ENCODE results near the gene NAP1L4. TPM values are rescaled to one million over a fixed set of nuclear protein-coding genes. Genes with fewer than 3 reads are reported as not detected.

Gene NAP1L4
- total and polyA plus RNA-seq, 9 donors: 97.3 to 116 (median 107) TPM

GRCh38 chr11:2916892-2917645 lies 75.1 kb downstream of the NAP1L4 start:
- Histone ChIP-seq H3K4me3 (ENCODE audit: low read length) (no peak overlapping the region), H3K4me1 (ENCODE audit: control insufficient read depth, insufficient read depth, low read length) (peaks cover 23% of the 10 kb centered on the region), H3K27ac (ENCODE audit: low read length) (no peak overlapping the region), H3K27me3 (ENCODE audit: control insufficient read depth, insufficient read depth, low read length) (no peaks in the 10 kb centered on the region), H3K36me3 (ENCODE audit: control insufficient read depth, insufficient read depth, low read length) (no peaks in the 10 kb centered on the region), H3K9me3 (replicated peaks; ENCODE audit: control insufficient read depth, low read depth, low read length) (no peaks in the 10 kb centered on the region)
- DNase-seq: no peak
- 81% methylated on average over 16 of the region's 16 CpGs for WGBS (ENCODE audit: insufficient coverage)

- no peak for DNase-seq
- no peak overlapping the region for H3K4me3 ChIP-seq (ENCODE audit: low read length)
- H3K4me1 ChIP-seq (ENCODE audit: control insufficient read depth, insufficient read depth, low read length): peaks cover 26% of the 10 kb centered on the region
- 86% methylated on average over 13 of the region's 20 CpGs for WGBS (ENCODE audit: insufficient coverage)
- H3K27me3 ChIP-seq (ENCODE audit: control insufficient read depth, insufficient read depth, low read length): no peaks in the 10 kb centered on the region
- no peaks in the 10 kb centered on the region for H3K36me3 ChIP-seq (ENCODE audit: control insufficient read depth, insufficient read depth, low read length)
- no peaks in the 10 kb centered on the region for H3K9me3 ChIP-seq (replicated peaks; ENCODE audit: control insufficient read depth, low read depth, low read length)
- H3K27ac ChIP-seq (ENCODE audit: low read length): no peak overlapping the region
These were observed 75.8 kb downstream of the NAP1L4 start for GRCh38 chr11:2916114-2916891.

GRCh38 chr11:2915473-2915872 lies 76.7 kb downstream of the NAP1L4 start:
- no peak overlapping the region for H3K4me3 ChIP-seq (ENCODE audit: low read length)
- WGBS (ENCODE audit: insufficient coverage): 92% methylated on average over 7 of the region's 11 CpGs
- H3K9me3 ChIP-seq (replicated peaks; ENCODE audit: control insufficient read depth, low read depth, low read length): no peaks in the 10 kb centered on the region
- no peak overlapping the region for H3K27ac ChIP-seq (ENCODE audit: low read length)
- peaks cover 5% of the 10 kb centered on the region for H3K27me3 ChIP-seq (ENCODE audit: control insufficient read depth, insufficient read depth, low read length)
- no peak for DNase-seq
- H3K4me1 ChIP-seq (ENCODE audit: control insufficient read depth, insufficient read depth, low read length): peaks cover 26% of the 10 kb centered on the region
- H3K36me3 ChIP-seq (ENCODE audit: control insufficient read depth, insufficient read depth, low read length): no peaks in the 10 kb centered on the region

GRCh38 chr11:2914455-2915195 lies 77.5 kb downstream of the NAP1L4 start:
- Histone ChIP-seq H3K4me3 (ENCODE audit: low read length) (no peak overlapping the region), H3K4me1 (ENCODE audit: control insufficient read depth, insufficient read depth, low read length) (peaks cover 21% of the 10 kb centered on the region), H3K27ac (ENCODE audit: low read length) (no peak overlapping the region), H3K36me3 (ENCODE audit: control insufficient read depth, insufficient read depth, low read length) (no peaks in the 10 kb centered on the region), H3K27me3 (ENCODE audit: control insufficient read depth, insufficient read depth, low read length) (peaks cover 12% of the 10 kb centered on the region), H3K9me3 (replicated peaks; ENCODE audit: control insufficient read depth, low read depth, low read length) (no peaks in the 10 kb centered on the region)
- WGBS (ENCODE audit: insufficient coverage): 71% methylated on average over 17 of the region's 18 CpGs
- no peak for DNase-seq

GRCh38 chr11:2913776-2914175 lies 78.4 kb downstream of the NAP1L4 start:
- no peaks in the 10 kb centered on the region for H3K36me3 ChIP-seq (ENCODE audit: control insufficient read depth, insufficient read depth, low read length)
- no peak overlapping the region for H3K4me3 ChIP-seq (ENCODE audit: low read length)
- no peaks in the 10 kb centered on the region for H3K9me3 ChIP-seq (replicated peaks; ENCODE audit: control insufficient read depth, low read depth, low read length)
- H3K4me1 ChIP-seq (ENCODE audit: control insufficient read depth, insufficient read depth, low read length): peaks cover 17% of the 10 kb centered on the region
- no peak for DNase-seq
- H3K27ac ChIP-seq (ENCODE audit: low read length): no peak overlapping the region
- H3K27me3 ChIP-seq (ENCODE audit: control insufficient read depth, insufficient read depth, low read length): peaks cover 21% of the 10 kb centered on the region
- 79% methylated on average over 7 of the region's 9 CpGs for WGBS (ENCODE audit: insufficient coverage)

- Histone ChIP-seq H3K4me3 (ENCODE audit: low read length) (no peak overlapping the region), H3K27ac (ENCODE audit: low read length) (no peak overlapping the region), H3K9me3 (replicated peaks; ENCODE audit: control insufficient read depth, low read depth, low read length) (no peaks in the 10 kb centered on the region), H3K27me3 (ENCODE audit: control insufficient read depth, insufficient read depth, low read length) (peaks cover 28% of the 10 kb centered on the region), H3K4me1 (ENCODE audit: control insufficient read depth, insufficient read depth, low read length) (peaks cover 17% of the 10 kb centered on the region), H3K36me3 (ENCODE audit: control insufficient read depth, insufficient read depth, low read length) (no peaks in the 10 kb centered on the region)
- DNase-seq: no peak
- WGBS (ENCODE audit: insufficient coverage): 74% methylated on average over 13 of the region's 13 CpGs
These were observed 79.1 kb downstream of the NAP1L4 start for GRCh38 chr11:2913019-2913431.

GRCh38 chr11:2912498-2912897 lies 79.6 kb downstream of the NAP1L4 start:
- Histone ChIP-seq H3K4me1 (ENCODE audit: control insufficient read depth, insufficient read depth, low read length) (peaks cover 17% of the 10 kb centered on the region), H3K9me3 (replicated peaks; ENCODE audit: control insufficient read depth, low read depth, low read length) (no peaks in the 10 kb centered on the region), H3K4me3 (ENCODE audit: low read length) (no peak overlapping the region), H3K36me3 (ENCODE audit: control insufficient read depth, insufficient read depth, low read length) (no peaks in the 10 kb centered on the region), H3K27me3 (ENCODE audit: control insufficient read depth, insufficient read depth, low read length) (peaks cover 33% of the 10 kb centered on the region), H3K27ac (ENCODE audit: low read length) (no peak overlapping the region)
- DNase-seq: no peak
- WGBS (ENCODE audit: insufficient coverage): 76% methylated on average over 5 of the region's 5 CpGs

- WGBS (ENCODE audit: insufficient coverage): 83% methylated on average over 6 of the region's 12 CpGs
- Histone ChIP-seq H3K27me3 (ENCODE audit: control insufficient read depth, insufficient read depth, low read length) (peaks cover 35% of the 10 kb centered on the region), H3K9me3 (replicated peaks; ENCODE audit: control insufficient read depth, low read depth, low read length) (peaks cover 2% of the 10 kb centered on the region), H3K4me1 (ENCODE audit: control insufficient read depth, insufficient read depth, low read length) (peaks cover 17% of the 10 kb centered on the region), H3K27ac (ENCODE audit: low read length) (no peak overlapping the region), H3K36me3 (ENCODE audit: control insufficient read depth, insufficient read depth, low read length) (no peaks in the 10 kb centered on the region), H3K4me3 (ENCODE audit: low read length) (no peak overlapping the region)
- no peak for DNase-seq
These were observed 80.2 kb downstream of the NAP1L4 start for GRCh38 chr11:2911785-2912391.

- H3K9me3 ChIP-seq (replicated peaks; ENCODE audit: control insufficient read depth, low read depth, low read length): peaks cover 2% of the 10 kb centered on the region
- peaks cover 35% of the 10 kb centered on the region for H3K27me3 ChIP-seq (ENCODE audit: control insufficient read depth, insufficient read depth, low read length)
- no peaks in the 10 kb centered on the region for H3K36me3 ChIP-seq (ENCODE audit: control insufficient read depth, insufficient read depth, low read length)
- DNase-seq: no peak
- no peak overlapping the region for H3K27ac ChIP-seq (ENCODE audit: low read length)
- peaks cover 17% of the 10 kb centered on the region for H3K4me1 ChIP-seq (ENCODE audit: control insufficient read depth, insufficient read depth, low read length)
- no peak overlapping the region for H3K4me3 ChIP-seq (ENCODE audit: low read length)
- 77% methylated on average over 16 of the region's 18 CpGs for WGBS (ENCODE audit: insufficient coverage)
These were observed 80.9 kb downstream of the NAP1L4 start for GRCh38 chr11:2911088-2911784.

Measured in muscle of leg (tissue), 11 donors.